Measurements from ENCODE around the gene PEX14. TPM values are rescaled to one million over a fixed set of nuclear protein-coding genes. Genes with fewer than 3 reads are reported as not detected.
"Not testable (repeated sequence)": the region's sequence is repeated elsewhere in the genome, so short reads cannot be mapped to it uniquely, and the experiment has no call there.

PEX14 gene
- total RNA-seq (10 to 100 TPM in 1 of 2 donors, 1 to 10 TPM in 1; 9.5 to 15.8 TPM), polyA plus RNA-seq (ENCODE audit: insufficient read length in 2 of 2) (10 to 100 TPM; 23.5 to 26.9 TPM)
- long read RNA-seq, donor 1, transcript PEX14-201 (9 exons, 1,985 nt), result major isoform, 6 of 14 reads
- long read RNA-seq, donor 1, partial matches to known transcripts, result 8 of 14 reads
- long read RNA-seq, donor 1, other reads (novel, unspliced or antisense), result 0 of 14 reads
- long read RNA-seq, donor 2, partial matches to known transcripts, result 0 of 3 reads
- long read RNA-seq, donor 2, other reads (novel, unspliced or antisense), result 0 of 3 reads
- long read RNA-seq, donor 3, transcript PEX14-201 (9 exons, 1,985 nt), result major isoform, 6 of 7 reads
- long read RNA-seq, donor 3, partial matches to known transcripts, result 0 of 7 reads
- long read RNA-seq, donor 3, other reads (novel, unspliced or antisense), result 0 of 7 reads
- long read RNA-seq, donor 4, partial matches to known transcripts, result 0 of 2 reads
- long read RNA-seq, donor 4, other reads (novel, unspliced or antisense), result 0 of 2 reads

- peak; percentile 38 to 97 (median 77) for DNase-seq (ENCODE audit: low read depth in 4 of 6, low spot score in 6 of 6)
- H3K9me3 ChIP-seq (ENCODE audit: control insufficient read depth, insufficient read depth, low read length), result no peaks in the 10 kb centered on the region
- peak within 1 kb of the TSS; percentile 74 for H3K4me3 ChIP-seq (ENCODE audit: low read depth, low read length)
- H3K4me1 ChIP-seq (ENCODE audit: control insufficient read depth, insufficient read depth, low read length), result peaks cover 29% of the 10 kb centered on the region
- no peaks in the 10 kb centered on the region for H3K27me3 ChIP-seq (ENCODE audit: control insufficient read depth, insufficient read depth, low read length)
- peaks cover 4% of the 10 kb centered on the region for H3K36me3 ChIP-seq (ENCODE audit: control insufficient read depth, insufficient read depth, low read length)
- 20% methylated on average over 30 of the region's 50 CpGs for WGBS (ENCODE audit: insufficient coverage)
- H3K27ac ChIP-seq (ENCODE audit: low read depth, low read length), result peak within 1 kb of the TSS; percentile 71
Observed at GRCh38 chr1:10474613-10475507, at the start of gene PEX14. Gene PEX14 (plus strand): TSS chr1:10474950. CDS start chr1:10474967, 17 bp downstream.

- peaks cover 13% of the 10 kb centered on the region for H3K36me3 ChIP-seq (ENCODE audit: control insufficient read depth, insufficient read depth, low read length)
- DNase-seq (ENCODE audit: low read depth in 4 of 6, low spot score in 6 of 6); H3K27me3 ChIP-seq (ENCODE audit: control insufficient read depth, insufficient read depth, low read length); H3K27ac ChIP-seq (ENCODE audit: low read depth, low read length); H3K4me3 ChIP-seq (ENCODE audit: low read depth, low read length); H3K9me3 ChIP-seq (ENCODE audit: control insufficient read depth, insufficient read depth, low read length): not testable (repeated sequence)
- H3K4me1 ChIP-seq (ENCODE audit: control insufficient read depth, insufficient read depth, low read length), result peaks cover 10% of the 10 kb centered on the region
- WGBS (ENCODE audit: insufficient coverage), result 64% methylated on average over 10 of the region's 21 CpGs
Observed at GRCh38 chr1:10425826-10426534, 48.8 kb upstream of the PEX14 start.

GRCh38 chr1:10426535-10426848, 48.3 kb upstream of the PEX14 start:
- not testable (repeated sequence) for H3K9me3 ChIP-seq (ENCODE audit: control insufficient read depth, insufficient read depth, low read length); H3K27ac ChIP-seq (ENCODE audit: low read depth, low read length); H3K4me3 ChIP-seq (ENCODE audit: low read depth, low read length); DNase-seq (ENCODE audit: low read depth in 4 of 6, low spot score in 6 of 6); H3K36me3 ChIP-seq (ENCODE audit: control insufficient read depth, insufficient read depth, low read length); H3K27me3 ChIP-seq (ENCODE audit: control insufficient read depth, insufficient read depth, low read length)
- peaks cover 16% of the 10 kb centered on the region for H3K4me1 ChIP-seq (ENCODE audit: control insufficient read depth, insufficient read depth, low read length)
- WGBS (ENCODE audit: insufficient coverage), result 96% methylated on average over 7 of the region's 21 CpGs

GRCh38 chr1:10428984-10429383, 45.8 kb upstream of the PEX14 start:
- no peak overlapping the region for H3K27ac ChIP-seq (ENCODE audit: low read depth, low read length)
- no peaks in the 10 kb centered on the region for H3K9me3 ChIP-seq (ENCODE audit: control insufficient read depth, insufficient read depth, low read length)
- peaks cover 24% of the 10 kb centered on the region for H3K4me1 ChIP-seq (ENCODE audit: control insufficient read depth, insufficient read depth, low read length)
- DNase-seq (ENCODE audit: low read depth in 4 of 6, low spot score in 6 of 6), result no peak
- 89% methylated on average over 5 of the region's 5 CpGs for WGBS (ENCODE audit: insufficient coverage)
- H3K36me3 ChIP-seq (ENCODE audit: control insufficient read depth, insufficient read depth, low read length), result no peaks in the 10 kb centered on the region
- H3K27me3 ChIP-seq (ENCODE audit: control insufficient read depth, insufficient read depth, low read length), result no peaks in the 10 kb centered on the region
- no peak overlapping the region for H3K4me3 ChIP-seq (ENCODE audit: low read depth, low read length)

GRCh38 chr1:10429868-10430215, 44.9 kb upstream of the PEX14 start:
- no peak for DNase-seq (ENCODE audit: low read depth in 4 of 6, low spot score in 6 of 6)
- H3K36me3 ChIP-seq (ENCODE audit: control insufficient read depth, insufficient read depth, low read length), result no peaks in the 10 kb centered on the region
- WGBS (ENCODE audit: insufficient coverage), result 24% methylated on average over 14 of the region's 16 CpGs

GRCh38 chr1:10430216-10431069, 44.3 kb upstream of the PEX14 start, which contains the start of gene CENPS:
Gene CENPS (plus strand): TSS chr1:10430433. CDS start chr1:10430518, 85 bp downstream.
- H3K27me3 ChIP-seq (ENCODE audit: control insufficient read depth, insufficient read depth, low read length), result no peaks in the 10 kb centered on the region
- WGBS (ENCODE audit: insufficient coverage), result under 1% methylated on average over 95 of the region's 95 CpGs
- no peaks in the 10 kb centered on the region for H3K9me3 ChIP-seq (ENCODE audit: control insufficient read depth, insufficient read depth, low read length)
- DNase-seq (ENCODE audit: low read depth in 4 of 6, low spot score in 6 of 6), result peak; percentile 79 to 98 (median 93)
- H3K4me1 ChIP-seq (ENCODE audit: control insufficient read depth, insufficient read depth, low read length), result peaks cover 24% of the 10 kb centered on the region
- H3K36me3 ChIP-seq (ENCODE audit: control insufficient read depth, insufficient read depth, low read length), result no peaks in the 10 kb centered on the region
- H3K27ac ChIP-seq (ENCODE audit: low read depth, low read length), result peak within 1 kb of the TSS; percentile 75
- H3K4me3 ChIP-seq (ENCODE audit: low read depth, low read length), result peak within 1 kb of the TSS; percentile 87

More at GRCh38 chr1:10429868-10430215, 44.9 kb upstream of the PEX14 start:
- H3K9me3 ChIP-seq (ENCODE audit: control insufficient read depth, insufficient read depth, low read length), result no peaks in the 10 kb centered on the region
- peaks cover 24% of the 10 kb centered on the region for H3K4me1 ChIP-seq (ENCODE audit: control insufficient read depth, insufficient read depth, low read length)
- no peak overlapping the region for H3K27ac ChIP-seq (ENCODE audit: low read depth, low read length)
- H3K4me3 ChIP-seq (ENCODE audit: low read depth, low read length), result peak overlapping the region; percentile 32
- no peaks in the 10 kb centered on the region for H3K27me3 ChIP-seq (ENCODE audit: control insufficient read depth, insufficient read depth, low read length)

GRCh38 chr1:10431070-10431730, 43.5 kb upstream of the PEX14 start:
- H3K27me3 ChIP-seq (ENCODE audit: control insufficient read depth, insufficient read depth, low read length), result no peaks in the 10 kb centered on the region
- peak overlapping the region; percentile 73 for H3K27ac ChIP-seq (ENCODE audit: low read depth, low read length)
- DNase-seq (ENCODE audit: low read depth in 4 of 6, low spot score in 6 of 6), result no peak
- peak overlapping the region; percentile 87 for H3K4me3 ChIP-seq (ENCODE audit: low read depth, low read length)
- H3K9me3 ChIP-seq (ENCODE audit: control insufficient read depth, insufficient read depth, low read length), result no peaks in the 10 kb centered on the region
- WGBS (ENCODE audit: insufficient coverage), result 12% methylated on average over 25 of the region's 30 CpGs
- H3K36me3 ChIP-seq (ENCODE audit: control insufficient read depth, insufficient read depth, low read length), result no peaks in the 10 kb centered on the region
- H3K4me1 ChIP-seq (ENCODE audit: control insufficient read depth, insufficient read depth, low read length), result peaks cover 24% of the 10 kb centered on the region

GRCh38 chr1:10432910-10433700, 41.6 kb upstream of the PEX14 start:
- no peaks in the 10 kb centered on the region for H3K36me3 ChIP-seq (ENCODE audit: control insufficient read depth, insufficient read depth, low read length)
- no peaks in the 10 kb centered on the region for H3K27me3 ChIP-seq (ENCODE audit: control insufficient read depth, insufficient read depth, low read length)
- no peak overlapping the region for H3K4me3 ChIP-seq (ENCODE audit: low read depth, low read length)
- no peak for DNase-seq (ENCODE audit: low read depth in 4 of 6, low spot score in 6 of 6)
- no peaks in the 10 kb centered on the region for H3K9me3 ChIP-seq (ENCODE audit: control insufficient read depth, insufficient read depth, low read length)
- WGBS (ENCODE audit: insufficient coverage), result 76% methylated on average over 11 of the region's 14 CpGs
- H3K4me1 ChIP-seq (ENCODE audit: control insufficient read depth, insufficient read depth, low read length), result peaks cover 24% of the 10 kb centered on the region
- no peak overlapping the region for H3K27ac ChIP-seq (ENCODE audit: low read depth, low read length)
